GM12864 (cell line): Measurements from ENCODE around the gene LIN37.

Source experiments
- DNase-seq: peaks from one replicate; pipeline ENCODE4 v3.0.0-alpha.2; 2011; ENCODE audit warnings: low read depth
- H3K4me3 ChIP-seq: 2 replicates; pipeline ENCODE4 v1.5.1; 2011; ENCODE audit warnings: mild to moderate bottlenecking, low read depth, low read length, control low read depth
- TF ChIP-seq, protein P1 (sequence below): IDR thresholded peaks from 2 replicates; pipeline ENCODE4 v1.5.1; 2011; ENCODE audit warnings: low read depth, mild to moderate bottlenecking, moderate library complexity, low read length, control low read depth, inconsistent platforms; ENCODE audit errors: missing control alignments

LIN37 gene

DNA sequence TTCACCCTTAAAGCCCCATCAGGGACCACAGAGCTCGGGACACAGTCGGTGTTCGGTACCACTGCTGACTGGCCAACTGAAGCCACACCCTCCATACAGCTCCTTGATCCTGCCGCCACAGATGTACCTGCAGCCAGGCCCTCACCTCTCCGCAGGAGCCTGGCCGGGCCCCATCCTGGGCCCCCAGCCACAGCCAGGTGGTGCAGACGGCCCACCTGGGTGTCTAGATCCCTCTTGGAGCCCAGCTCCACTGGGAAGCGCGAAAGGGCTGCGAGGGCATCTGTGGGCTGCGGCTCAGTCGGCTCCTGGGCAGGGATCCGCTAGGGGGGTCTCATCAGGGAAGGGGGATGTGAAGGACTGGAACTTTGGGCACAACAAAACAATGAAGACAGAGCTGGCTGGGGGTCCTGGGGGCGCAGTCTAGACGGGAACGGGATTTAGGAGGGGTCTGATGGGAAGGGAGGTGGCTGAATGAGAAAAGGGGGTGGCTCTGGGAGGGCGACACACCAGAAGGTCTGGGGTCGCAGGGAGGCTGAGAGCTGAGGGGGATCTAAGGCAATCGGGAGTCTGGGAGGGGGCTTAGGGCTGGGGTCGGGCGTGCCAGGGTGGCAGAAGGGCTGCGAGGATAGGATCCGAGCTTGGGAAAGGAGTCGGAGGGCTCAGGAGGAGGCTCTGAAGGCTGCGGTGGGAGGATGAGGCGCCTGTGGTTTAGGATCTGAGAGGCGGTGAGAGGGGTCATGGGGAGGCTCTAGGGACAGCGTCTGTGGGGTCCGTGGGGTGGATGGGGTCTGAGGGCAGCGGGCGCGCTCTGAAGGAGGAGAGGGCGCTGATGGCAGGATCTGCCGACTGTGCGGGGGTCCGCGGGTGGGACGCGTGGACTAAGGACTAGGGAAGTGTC is 48.5 kb downstream of the LIN37 start:
- no peak overlapping the region for H3K4me3 ChIP-seq
- no peak for DNase-seq

DNA sequence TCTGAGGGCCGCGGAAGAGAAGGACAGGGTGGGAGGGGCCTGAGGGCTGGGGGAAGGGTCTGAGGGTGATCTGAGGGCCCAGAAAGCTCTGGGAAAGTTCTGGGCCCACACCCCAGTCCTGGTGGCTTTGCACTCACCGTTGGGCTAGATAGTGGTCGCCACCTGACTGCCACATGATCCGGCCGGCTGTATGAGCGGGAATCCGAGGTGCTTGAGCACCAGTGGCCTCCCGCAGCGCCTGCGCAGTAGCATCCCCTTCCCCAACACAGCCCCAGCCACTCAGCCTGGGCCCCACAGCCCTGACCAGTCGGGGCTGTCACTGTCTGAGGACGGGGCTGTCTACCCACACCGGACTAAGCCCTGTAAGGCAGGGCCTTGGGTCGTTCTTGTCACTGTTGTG is 49.3 kb downstream of the LIN37 start:
- TF ChIP-seq, protein P1, sequence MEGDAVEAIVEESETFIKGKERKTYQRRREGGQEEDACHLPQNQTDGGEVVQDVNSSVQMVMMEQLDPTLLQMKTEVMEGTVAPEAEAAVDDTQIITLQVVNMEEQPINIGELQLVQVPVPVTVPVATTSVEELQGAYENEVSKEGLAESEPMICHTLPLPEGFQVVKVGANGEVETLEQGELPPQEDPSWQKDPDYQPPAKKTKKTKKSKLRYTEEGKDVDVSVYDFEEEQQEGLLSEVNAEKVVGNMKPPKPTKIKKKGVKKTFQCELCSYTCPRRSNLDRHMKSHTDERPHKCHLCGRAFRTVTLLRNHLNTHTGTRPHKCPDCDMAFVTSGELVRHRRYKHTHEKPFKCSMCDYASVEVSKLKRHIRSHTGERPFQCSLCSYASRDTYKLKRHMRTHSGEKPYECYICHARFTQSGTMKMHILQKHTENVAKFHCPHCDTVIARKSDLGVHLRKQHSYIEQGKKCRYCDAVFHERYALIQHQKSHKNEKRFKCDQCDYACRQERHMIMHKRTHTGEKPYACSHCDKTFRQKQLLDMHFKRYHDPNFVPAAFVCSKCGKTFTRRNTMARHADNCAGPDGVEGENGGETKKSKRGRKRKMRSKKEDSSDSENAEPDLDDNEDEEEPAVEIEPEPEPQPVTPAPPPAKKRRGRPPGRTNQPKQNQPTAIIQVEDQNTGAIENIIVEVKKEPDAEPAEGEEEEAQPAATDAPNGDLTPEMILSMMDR: no peak
- DNase-seq: no peak
- no peak overlapping the region for H3K4me3 ChIP-seq

More for the DNA sequence above, 48.5 kb downstream of the LIN37 start:
- TF ChIP-seq, protein P1: no peak

DNA sequence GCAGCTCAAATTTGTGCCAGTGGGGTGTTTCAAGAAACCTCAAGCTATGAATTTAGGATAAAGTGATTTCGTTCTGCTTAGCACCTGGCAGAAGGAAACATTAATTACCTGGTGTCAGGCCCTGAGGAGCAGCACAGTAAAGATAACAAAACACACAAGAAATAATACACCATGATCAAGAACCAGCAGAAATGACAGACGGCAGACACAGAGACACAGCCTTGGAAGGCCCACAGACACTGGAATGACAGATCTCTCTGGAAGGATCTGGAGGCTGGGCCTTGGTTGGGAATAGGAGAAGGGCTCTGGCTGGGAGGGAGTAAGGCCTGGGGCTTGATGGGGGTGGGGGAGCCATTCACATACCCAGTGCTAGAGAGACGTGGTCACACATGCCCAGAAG is 53.5 kb downstream of the LIN37 start:
- TF ChIP-seq, protein P1: no peak
- DNase-seq: no peak
- no peak overlapping the region for H3K4me3 ChIP-seq
